Nephron (organoid): ENCODE measurements around the gene CLMP.

Experiments used
- H3K27ac Mint-ChIP-seq, 3 experiments: 2 replicates each; pipeline ENCODE4 v1.8.0; 2020; ENCODE audit warnings: mixed read lengths in 3 of 3, mild to moderate bottlenecking in 2 of 3, moderate library complexity in 1 of 3
- H3K27me3 Mint-ChIP-seq: 2 replicates; pipeline ENCODE4 v1.8.0; 2021; ENCODE audit warnings: low read depth, mild to moderate bottlenecking, moderate library complexity, mixed read lengths
- H3K36me3 Mint-ChIP-seq: 2 replicates; pipeline ENCODE4 v1.8.0; 2020; ENCODE audit warnings: low read depth, mixed read lengths
- H3K4me1 Mint-ChIP-seq: 2 replicates; pipeline ENCODE4 v1.8.0; 2020; ENCODE audit warnings: mixed read lengths
- H3K4me3 Mint-ChIP-seq, 3 experiments: 2 replicates each; pipeline ENCODE4 v1.8.0; 2020; ENCODE audit warnings: mild to moderate bottlenecking in 3 of 3, mixed read lengths in 3 of 3, moderate library complexity in 2 of 3
- H3K9me3 Mint-ChIP-seq: 2 replicates; pipeline ENCODE4 v1.8.0; 2020; ENCODE audit warnings: mixed read lengths
- CTCF ChIP-seq, 3 experiments: fragments of 200-600 bp; sonication (generic); IDR thresholded peaks; one replicate each; pipeline ENCODE4 v1.5.0; 2021; ENCODE audit warnings: antibody characterized with exemption in 3 of 3; ENCODE audit not compliant: unreplicated experiment in 3 of 3

The CLMP gene

GRCh38 chr11:123174196-123175183, 20.6 kb downstream of the CLMP start:
- no peak for TF ChIP-seq CTCF (IDR thresholded peaks at IDR 0.05; ENCODE audit: unreplicated experiment in 3 of 3)
- peak overlapping the region; percentile 67 to 90 (median 78) for H3K27ac Mint-ChIP-seq
- peaks cover 37% of the 10 kb centered on the region for H3K36me3 Mint-ChIP-seq
- no peaks in the 10 kb centered on the region for H3K9me3 Mint-ChIP-seq
- peaks cover 36% of the 10 kb centered on the region for H3K4me1 Mint-ChIP-seq
- peaks cover 34% of the 10 kb centered on the region for H3K27me3 Mint-ChIP-seq
- peak overlapping the region in 1 of 3 experiments; percentile 14 for H3K4me3 Mint-ChIP-seq

GRCh38 chr11:123173856-123174186, 21.2 kb downstream of the CLMP start:
- Mint-ChIP-seq H3K9me3 (no peaks in the 10 kb centered on the region), H3K4me1 (peaks cover 41% of the 10 kb centered on the region), H3K4me3 (no peak overlapping the region), H3K27me3 (peaks cover 31% of the 10 kb centered on the region), H3K27ac (peak overlapping the region in 1 of 3 experiments; percentile 78), H3K36me3 (peaks cover 34% of the 10 kb centered on the region)
- no peak for TF ChIP-seq CTCF (IDR thresholded peaks at IDR 0.05; ENCODE audit: unreplicated experiment in 3 of 3)

- Mint-ChIP-seq H3K4me1 (peaks cover 43% of the 10 kb centered on the region), H3K27me3 (peaks cover 29% of the 10 kb centered on the region), H3K27ac (no peak overlapping the region), H3K36me3 (peaks cover 32% of the 10 kb centered on the region), H3K4me3 (no peak overlapping the region), H3K9me3 (no peaks in the 10 kb centered on the region)
- no peak for TF ChIP-seq CTCF (IDR thresholded peaks at IDR 0.05; ENCODE audit: unreplicated experiment in 3 of 3)
These were observed 21.8 kb downstream of the CLMP start for GRCh38 chr11:123173040-123173855.

DNA sequence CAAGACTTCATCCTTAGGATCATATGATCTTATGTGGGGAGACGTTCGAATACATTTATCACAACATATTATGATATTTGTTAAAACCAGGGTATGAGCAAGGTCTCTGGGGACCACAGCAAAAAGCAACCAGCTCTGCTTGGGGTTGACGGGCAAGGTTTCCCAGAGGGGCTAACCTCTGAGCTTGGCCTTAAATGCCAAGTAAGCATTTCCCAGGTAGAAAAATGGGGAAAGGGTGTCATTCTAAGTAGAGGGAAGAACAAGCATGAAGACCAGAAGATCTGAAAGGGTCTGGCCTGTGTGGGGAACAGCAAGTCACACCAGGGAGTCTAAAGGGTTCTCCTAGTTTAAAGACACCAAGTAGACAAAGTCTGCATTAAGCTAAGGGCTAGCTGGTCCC, 24.1 kb downstream of the CLMP start:
- H3K36me3 Mint-ChIP-seq: peaks cover 32% of the 10 kb centered on the region
- no peak overlapping the region for H3K27ac Mint-ChIP-seq
- peaks cover 40% of the 10 kb centered on the region for H3K4me1 Mint-ChIP-seq
- H3K9me3 Mint-ChIP-seq: no peaks in the 10 kb centered on the region
- peaks cover 42% of the 10 kb centered on the region for H3K27me3 Mint-ChIP-seq
- no peak overlapping the region for H3K4me3 Mint-ChIP-seq
- TF ChIP-seq CTCF (IDR thresholded peaks at IDR 0.05; ENCODE audit: unreplicated experiment in 3 of 3): no peak

DNA sequence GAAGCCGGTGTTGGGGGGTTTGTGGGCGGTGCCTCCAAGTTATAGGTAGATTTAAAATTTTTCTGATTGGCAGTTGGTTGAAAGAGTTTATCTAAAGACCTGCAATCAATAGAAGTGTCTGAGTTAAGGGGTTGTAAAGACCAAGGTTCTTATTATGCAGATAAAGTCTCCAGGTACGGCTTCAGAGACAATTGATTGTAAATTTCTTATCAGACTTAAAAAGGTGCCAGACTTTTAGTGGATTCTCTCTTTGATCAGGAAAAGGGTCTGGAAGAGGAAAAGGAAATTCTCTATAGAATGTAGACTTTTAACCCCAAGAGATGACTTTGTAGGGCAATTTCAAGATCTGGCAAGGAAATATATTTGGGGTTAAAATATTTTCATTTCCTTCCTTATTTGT, 25.2 kb downstream of the CLMP start:
- no peak overlapping the region for H3K4me3 Mint-ChIP-seq
- H3K36me3 Mint-ChIP-seq: peaks cover 32% of the 10 kb centered on the region
- no peaks in the 10 kb centered on the region for H3K9me3 Mint-ChIP-seq
- no peak for TF ChIP-seq CTCF (IDR thresholded peaks at IDR 0.05; ENCODE audit: unreplicated experiment in 3 of 3)
- peaks cover 38% of the 10 kb centered on the region for H3K27me3 Mint-ChIP-seq
- peaks cover 32% of the 10 kb centered on the region for H3K4me1 Mint-ChIP-seq
- no peak overlapping the region for H3K27ac Mint-ChIP-seq
